Hepatocyte (in vitro differentiated cells): Measurements from ENCODE around the gene PAK1.

Source experiments
- EZH2 ChIP-seq: fragments of 200-600 bp; sonication (generic); IDR thresholded peaks from 2 replicates; pipeline ENCODE4 v1.6.1; 2016; ENCODE audit warnings: antibody characterized with exemption, mild to moderate bottlenecking, borderline replicate concordance
- EZH2phosphoT487 ChIP-seq: fragments of 200-600 bp; sonication (generic); IDR thresholded peaks from one replicate; pipeline ENCODE4 v1.6.1; 2018; ENCODE audit warnings: antibody characterized with exemption, mild to moderate bottlenecking, low read depth, moderate library complexity; ENCODE audit not compliant: unreplicated experiment, severe bottlenecking
- TF ChIP-seq, protein P1 (sequence below): fragments of 200-600 bp; sonication (generic); IDR thresholded peaks from 2 replicates; pipeline ENCODE4 v1.5.1; 2016; ENCODE audit warnings: antibody characterized with exemption, mild to moderate bottlenecking; ENCODE audit not compliant: poor library complexity

DNA sequence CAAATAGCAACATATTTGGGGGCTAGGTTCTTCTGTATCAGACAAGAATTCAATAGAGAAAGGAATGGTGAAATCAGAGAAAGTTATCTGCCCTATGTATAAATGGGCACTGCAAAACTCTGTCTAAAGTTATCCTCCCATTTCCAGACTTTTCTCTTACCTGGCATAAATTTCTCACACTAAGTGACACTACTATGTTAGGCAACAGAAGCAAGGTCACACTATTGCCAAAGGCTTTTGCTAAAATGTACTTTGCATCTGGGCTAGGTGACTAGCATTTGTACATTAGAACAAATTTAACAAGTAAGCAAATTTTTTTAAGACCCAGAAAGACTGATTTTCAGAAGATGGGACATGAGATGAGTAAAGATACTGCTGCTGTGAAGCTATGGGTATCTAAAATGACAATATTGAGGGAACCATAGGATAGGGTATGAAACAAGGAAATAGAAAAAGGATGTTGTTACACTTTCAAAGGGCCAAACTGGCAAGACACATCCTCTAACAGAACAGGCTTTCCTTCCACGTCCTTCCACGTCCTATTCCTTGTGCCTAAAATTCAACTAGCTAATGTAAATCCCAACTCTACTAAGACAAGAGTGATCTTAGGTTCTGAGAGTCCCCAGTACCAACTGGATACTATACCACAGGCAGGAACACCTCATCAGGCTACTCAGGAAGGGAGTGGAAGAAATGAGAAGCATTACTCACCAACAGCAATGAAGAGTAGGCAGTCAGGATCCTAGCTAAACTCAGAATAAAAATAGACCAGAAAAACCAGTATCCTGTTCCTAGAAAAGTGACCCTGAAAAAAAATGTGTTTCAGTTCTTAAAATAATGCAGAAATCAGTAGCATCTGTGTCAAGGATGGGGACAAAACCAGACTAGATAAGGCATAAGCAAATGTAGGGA is 195.0 kb downstream of the PAK1 start:
- TF ChIP-seq EZH2phosphoT487 (no peak), EZH2 (no peak)
- TF ChIP-seq, protein P1, sequence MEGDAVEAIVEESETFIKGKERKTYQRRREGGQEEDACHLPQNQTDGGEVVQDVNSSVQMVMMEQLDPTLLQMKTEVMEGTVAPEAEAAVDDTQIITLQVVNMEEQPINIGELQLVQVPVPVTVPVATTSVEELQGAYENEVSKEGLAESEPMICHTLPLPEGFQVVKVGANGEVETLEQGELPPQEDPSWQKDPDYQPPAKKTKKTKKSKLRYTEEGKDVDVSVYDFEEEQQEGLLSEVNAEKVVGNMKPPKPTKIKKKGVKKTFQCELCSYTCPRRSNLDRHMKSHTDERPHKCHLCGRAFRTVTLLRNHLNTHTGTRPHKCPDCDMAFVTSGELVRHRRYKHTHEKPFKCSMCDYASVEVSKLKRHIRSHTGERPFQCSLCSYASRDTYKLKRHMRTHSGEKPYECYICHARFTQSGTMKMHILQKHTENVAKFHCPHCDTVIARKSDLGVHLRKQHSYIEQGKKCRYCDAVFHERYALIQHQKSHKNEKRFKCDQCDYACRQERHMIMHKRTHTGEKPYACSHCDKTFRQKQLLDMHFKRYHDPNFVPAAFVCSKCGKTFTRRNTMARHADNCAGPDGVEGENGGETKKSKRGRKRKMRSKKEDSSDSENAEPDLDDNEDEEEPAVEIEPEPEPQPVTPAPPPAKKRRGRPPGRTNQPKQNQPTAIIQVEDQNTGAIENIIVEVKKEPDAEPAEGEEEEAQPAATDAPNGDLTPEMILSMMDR = no peak
